HG02798 (cell line): Measurements from ENCODE around the gene EHMT2.
A peak's percentile ranks its signal among the peaks of the same experiment; 100 is the strongest.
"Not testable (repeated sequence)": the region's sequence is repeated elsewhere in the genome, so short reads cannot be mapped to it uniquely, and the experiment has no call there.

Source experiments
- ATAC-seq: cut with Tn5 transposase; IDR thresholded peaks from one replicate; pipeline ENCODE4 v1.9.1; 2021; ENCODE audit warnings: mild to moderate bottlenecking; ENCODE audit not compliant: unreplicated experiment, poor library complexity

The EHMT2 gene

GRCh38 chr6:31915756-31916155 is 18.3 kb upstream of the EHMT2 start:
- no peak for ATAC-seq

DNA sequence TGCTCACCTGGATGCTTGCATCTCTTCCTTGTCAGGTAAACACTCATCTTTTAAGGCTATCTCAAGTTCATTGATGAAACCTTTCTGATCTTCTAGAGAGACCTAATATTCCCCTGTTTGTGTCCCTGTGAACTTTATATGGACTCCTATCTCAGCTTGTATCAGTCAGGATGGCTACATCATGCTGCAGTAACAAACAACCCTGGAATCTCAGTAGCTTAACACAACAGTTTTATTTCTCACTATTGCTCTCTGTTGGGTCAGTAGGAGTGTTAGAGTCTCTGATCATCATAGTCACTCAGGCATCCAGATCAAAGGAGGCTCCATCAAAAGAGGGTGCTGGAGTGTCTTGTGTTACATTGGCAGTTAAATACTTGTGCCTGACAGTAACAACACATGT is 17.9 kb upstream of the EHMT2 start:
- no peak for ATAC-seq

DNA sequence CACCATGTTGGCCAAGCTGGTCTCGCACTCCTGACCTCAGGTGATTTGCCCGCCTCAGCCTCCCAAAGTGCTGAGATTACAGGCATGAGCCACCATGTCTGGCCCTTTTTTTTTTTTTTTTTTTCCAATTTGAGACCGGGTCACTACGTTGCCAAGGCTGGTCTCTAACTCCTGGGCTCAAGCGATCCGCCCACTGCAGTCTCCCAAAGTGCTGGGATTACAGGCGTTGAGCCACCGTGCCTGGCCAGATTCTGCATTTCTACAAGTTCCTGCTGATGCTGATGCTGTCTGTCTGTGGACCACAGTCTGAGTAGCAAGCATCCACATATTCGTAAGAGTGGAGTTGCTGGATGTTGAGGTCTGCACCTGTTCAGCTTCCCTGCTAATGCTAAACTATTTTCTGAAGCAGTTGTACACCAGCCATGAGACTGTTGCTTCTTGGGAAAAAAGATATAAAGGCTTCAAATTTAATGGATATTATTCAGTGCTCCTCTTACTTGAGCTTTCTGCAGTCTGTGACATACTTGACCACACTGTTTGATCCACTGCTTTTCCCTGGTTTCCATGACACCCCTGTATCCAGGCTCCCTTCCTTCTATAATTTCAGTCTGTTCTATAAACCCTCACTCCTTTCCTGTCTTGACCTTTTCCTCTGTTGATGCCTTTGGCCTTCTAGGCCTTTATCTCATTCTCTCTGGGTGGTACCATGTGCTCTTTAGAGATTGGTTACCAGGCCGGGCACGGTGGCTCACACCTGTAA is 14.5 kb upstream of the EHMT2 start:
- no peak for ATAC-seq

DNA sequence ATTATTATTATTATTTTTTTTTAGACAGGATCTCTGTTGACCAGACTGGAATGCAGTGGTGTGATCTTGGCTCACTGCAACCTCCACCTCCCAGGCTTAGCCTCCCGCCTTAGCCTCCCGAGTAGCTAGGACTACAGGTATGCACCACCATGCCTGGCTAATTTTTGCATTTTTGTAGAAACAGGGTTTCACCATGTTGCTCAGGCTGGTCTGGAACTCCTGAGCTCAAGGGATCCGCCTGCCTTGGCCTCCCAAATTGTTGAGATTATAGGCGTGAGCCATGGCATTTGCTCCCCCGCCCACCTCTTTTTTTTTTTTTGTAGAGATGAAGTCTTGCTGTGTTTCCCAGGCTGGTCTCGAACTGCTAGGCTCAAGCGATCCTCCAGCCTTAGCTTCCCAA is 11.8 kb upstream of the EHMT2 start:
- ATAC-seq = not testable (repeated sequence)

DNA sequence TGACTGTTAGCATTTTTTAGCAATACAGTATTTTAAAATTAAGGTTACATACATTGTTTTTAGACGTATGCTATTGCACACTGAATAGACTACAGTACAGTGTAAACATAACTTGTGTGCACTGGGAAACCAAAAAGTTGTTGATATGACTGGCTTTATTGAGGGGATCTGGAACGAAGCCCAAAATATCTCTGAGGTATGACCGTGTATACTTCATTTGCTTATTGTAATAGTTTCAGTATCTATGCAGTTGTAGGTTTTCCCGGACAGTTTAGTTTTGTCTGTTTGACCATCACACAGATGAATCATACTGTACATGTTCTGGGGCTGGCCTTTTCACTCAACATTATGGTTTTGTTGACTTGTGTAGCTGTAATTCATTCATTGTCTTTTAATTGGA is 11.3 kb upstream of the EHMT2 start:
- no peak for ATAC-seq

DNA sequence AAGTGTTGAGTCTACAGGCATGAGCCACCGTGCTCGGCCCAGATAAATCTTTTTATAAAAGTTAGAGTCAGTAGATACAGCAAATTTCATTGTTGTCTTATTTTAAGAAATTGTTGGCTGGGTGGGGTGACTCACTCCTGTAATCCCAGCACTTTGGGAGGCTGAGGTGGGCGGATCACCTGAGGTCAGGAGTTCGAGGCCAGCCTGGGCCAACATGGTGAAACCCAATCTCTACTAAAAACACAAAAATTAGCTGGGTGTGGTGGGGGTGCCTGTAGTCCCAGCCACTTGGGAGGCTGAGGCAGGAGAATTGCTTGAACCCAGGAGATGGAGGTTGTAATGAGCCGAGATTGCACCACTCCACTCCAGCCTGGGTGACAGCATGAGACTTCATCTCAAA is 10.8 kb upstream of the EHMT2 start:
- not testable (repeated sequence) for ATAC-seq

- no peak for ATAC-seq
Measured at GRCh38 chr6:31907158-31907813, 9.8 kb upstream of the EHMT2 start.

DNA sequence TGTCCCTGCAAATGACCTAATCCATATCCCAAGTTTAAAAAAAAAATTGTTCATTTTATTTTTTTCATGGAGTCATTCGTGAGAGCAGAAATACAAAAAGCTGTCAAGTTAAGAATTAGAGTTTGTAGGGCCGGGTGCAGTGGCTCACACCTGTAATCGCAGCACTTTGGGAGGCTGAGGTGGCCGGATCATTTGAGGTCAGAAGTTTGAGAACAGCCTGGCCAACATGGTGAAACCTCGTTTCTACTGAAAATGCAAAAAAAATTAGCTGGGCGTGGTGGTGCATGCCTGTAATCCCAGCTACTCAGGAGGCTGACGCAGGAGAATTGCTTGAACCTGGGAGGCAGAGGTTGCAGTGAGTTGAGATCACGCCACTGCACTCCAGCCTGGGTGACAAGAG is 9.2 kb upstream of the EHMT2 start:
- ATAC-seq = not testable (repeated sequence)

GRCh38 chr6:31906122-31906521 is 8.6 kb upstream of the EHMT2 start:
- ATAC-seq = no peak

DNA sequence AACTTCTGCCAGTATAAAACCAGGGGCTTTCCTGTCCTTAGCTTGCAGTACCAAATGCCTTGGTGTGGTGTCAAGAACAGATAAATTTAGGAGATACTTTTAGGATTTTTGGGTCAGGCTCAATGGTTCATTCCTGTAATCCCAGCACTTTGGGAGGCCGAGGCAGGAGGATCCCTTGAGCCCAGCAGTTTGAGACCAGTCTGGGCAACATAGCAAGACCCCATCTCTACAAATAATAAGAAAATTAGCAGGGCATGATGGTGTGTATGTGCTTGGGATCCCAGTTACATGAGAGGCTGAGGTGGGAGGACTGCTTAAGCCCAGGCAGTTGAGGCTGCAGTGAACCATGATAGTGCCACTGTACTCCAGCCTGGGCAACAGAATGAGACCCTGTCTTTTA is 7.5 kb upstream of the EHMT2 start:
- no peak for ATAC-seq

- no peak for ATAC-seq
Measured at GRCh38 chr6:31903957-31904356, 6.5 kb upstream of the EHMT2 start.

- ATAC-seq = peak; percentile 77
Measured at GRCh38 chr6:31901953-31902643, 4.6 kb upstream of the EHMT2 start, which contains the start of gene ZBTB12. Gene ZBTB12 (minus strand): TSS chr6:31902086. CDS start chr6:31901305, 781 bp downstream.

- no peak for ATAC-seq
Measured at GRCh38 chr6:31901415-31901952, 4.0 kb upstream of the EHMT2 start.

GRCh38 chr6:31900917-31901414 is 3.5 kb upstream of the EHMT2 start:
- no peak for ATAC-seq

DNA sequence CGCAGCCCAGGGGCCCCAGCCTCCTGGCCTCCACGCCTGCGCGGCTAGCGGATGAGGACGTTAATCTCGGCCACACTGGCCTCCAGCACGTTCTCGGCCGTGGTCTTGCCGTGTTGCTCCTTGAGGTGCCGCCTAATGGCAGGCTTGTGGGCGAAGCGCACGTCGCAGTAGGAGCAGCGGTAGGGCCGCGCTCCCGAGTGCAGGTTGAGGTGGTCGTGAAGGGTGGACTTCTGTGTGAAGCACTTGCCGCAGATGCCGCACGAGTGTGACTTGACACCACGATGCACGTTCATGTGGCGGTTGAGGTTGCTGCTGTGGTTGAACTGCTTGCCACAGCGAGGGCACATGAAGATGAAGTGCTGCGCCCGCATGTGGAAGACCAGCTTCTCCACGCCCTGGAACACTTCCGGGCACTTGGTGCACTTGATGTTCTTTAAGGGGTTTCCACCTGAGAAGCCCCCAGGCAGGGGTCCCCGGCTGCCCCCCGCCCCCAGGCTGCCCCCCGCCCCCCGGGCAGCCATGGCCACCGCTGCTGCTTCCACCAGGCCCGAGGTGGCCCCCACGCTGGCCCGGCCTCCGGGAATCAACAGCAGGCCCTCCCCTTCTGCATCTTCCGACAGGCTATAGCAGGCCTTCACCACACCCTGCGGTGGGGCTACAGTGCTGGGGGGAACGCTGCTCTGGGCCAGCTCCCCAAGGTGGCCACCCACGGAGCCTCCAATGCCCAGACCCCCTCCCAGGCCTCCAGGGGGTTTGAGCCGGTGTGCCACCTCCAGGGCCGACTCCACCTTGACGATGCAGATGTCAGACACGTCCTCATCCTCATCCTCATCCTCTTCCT is 2.6 kb upstream of the EHMT2 start:
- ATAC-seq = no peak

DNA sequence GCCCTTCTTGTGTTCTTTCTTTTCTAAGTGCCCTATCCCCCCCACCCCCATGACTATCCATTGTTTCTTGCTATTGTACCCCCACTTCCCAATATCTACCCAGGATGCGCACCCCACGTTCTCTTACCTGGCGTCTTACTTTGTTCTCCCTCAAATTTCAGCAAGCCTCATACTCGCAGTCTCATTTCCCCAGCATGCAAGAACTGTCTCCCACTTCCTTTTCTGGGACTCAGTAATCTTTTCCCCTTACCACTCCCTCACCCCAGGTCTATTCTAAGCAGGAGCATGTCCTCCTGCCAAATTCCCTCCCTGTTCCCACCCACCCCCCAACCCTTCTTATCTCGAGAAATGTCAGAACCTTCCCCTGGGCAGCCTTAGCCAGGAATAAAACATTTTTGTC is 1.7 kb upstream of the EHMT2 start:
- no peak for ATAC-seq

DNA sequence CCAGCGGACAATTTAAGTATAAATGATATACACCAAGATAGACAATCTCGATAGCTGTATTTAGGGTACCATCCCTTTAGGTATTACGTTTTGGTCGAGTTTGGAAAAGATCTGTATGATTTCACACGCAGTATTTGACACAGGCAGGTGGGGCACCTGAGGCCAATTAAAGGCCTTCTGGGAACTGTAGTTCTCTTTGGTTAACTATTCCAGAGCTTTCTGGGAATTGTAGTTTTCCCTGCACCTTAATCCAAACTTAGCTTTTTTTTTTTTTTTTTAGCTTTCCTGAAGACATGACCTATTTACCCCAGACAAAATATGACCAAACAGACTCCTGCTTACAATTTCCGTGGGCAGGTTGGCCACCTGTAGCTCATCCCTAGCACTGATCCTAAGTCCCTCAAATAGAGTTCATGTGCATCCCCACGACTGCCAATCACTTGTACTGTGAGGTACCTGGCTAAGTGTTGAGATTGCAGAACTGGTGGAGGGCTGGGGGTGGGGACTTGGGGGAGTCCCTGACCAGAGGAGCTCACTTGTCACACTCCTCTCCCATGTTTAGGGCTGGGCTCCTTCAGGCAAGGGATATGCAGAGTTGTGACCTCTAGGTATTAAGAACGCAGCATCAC is 999 bp upstream of the EHMT2 start:
- ATAC-seq = no peak

GRCh38 chr6:31896856-31897611 is 464 bp downstream of the EHMT2 start:
- ATAC-seq = peak; percentile 4

DNA sequence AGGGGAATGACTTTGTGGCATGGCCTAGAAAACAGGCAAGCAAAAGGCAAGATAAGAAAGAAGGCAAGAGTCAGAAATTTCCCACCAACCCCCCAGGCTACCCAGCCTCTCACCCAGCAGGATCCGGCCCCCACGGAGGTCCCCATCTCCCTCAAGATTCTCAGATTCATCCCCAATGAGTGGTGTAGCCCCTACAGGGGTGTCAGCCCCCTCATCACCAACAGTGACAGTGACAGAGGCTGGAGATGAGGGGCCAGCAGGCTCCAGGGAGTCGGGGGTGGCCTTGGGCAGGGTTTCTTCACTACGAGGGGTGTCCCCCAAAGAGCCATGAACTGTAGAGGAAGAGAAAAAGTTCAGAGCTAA is 1.0 kb downstream of the EHMT2 start:
- no peak for ATAC-seq
